ENCODE data around the gene NCAPH2. TPM values are rescaled to one million over a fixed set of nuclear protein-coding genes. Genes with fewer than 3 reads are reported as not detected.

The NCAPH2 gene
- total and polyA plus RNA-seq, 2 of the 8 experiments (the other 6 are each of a cell fraction or from before 2014, with no cell fraction given) = 62.2 to 81.6 TPM

DNA sequence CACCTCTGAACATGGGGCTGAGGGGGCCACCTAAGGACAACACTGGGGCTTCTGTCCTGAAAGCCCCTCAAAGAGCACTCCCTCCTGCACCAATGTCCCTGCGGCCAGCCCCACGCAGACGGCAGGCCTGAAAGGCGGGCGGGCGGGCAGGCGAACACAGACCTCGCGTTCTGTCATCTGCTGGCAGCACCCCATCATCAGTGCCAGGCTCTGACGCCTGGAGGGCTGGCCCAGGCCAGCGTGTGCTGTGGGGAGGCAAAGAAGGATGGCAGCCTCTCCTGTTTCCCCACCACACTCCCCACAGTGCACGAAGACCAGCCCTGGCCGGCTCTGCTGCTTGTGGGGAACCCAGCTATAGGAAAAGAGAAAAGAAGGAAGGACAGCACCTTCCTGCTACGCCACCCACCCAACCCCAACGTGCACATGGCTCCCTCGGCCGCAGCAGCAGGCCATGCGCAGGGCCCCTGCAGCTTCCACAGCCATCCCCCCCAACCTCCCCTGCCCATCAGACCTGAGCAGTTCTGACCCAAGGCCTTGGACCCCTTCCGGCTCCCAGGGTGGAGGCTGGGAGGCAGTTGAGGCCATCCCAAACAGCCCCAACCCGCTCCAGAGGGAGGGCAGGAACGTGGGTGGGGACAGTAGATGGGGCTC, 36.7 kb upstream of the NCAPH2 start:
- Histone ChIP-seq H3K27me3 (replicated peaks in 1 of 4; ENCODE audit: control insufficient read depth in 3 of 4, extremely low read depth in 1 of 4, insufficient read depth in 3 of 4, low read length in 3 of 4) (no peaks in the 10 kb centered on the region; a peak in 1 of 7 replicates), H3K56ac (replicated peaks; ENCODE audit: insufficient read length, low read depth, low read length) (no peak overlapping the region), H3K18ac (ENCODE audit: extremely low read depth, low read length) (no peak overlapping the region), H4K91ac (replicated peaks; ENCODE audit: insufficient read length, low read length) (no peak overlapping the region), H2AFZ (ENCODE audit: low read length) (no peak overlapping the region), H3K23me2 (ENCODE audit: low read depth, low read length) (peaks cover 8% of the 10 kb centered on the region; the same call in 1 of the 2 replicates), H3K4me1 (replicated peaks in 1 of 4; ENCODE audit: control insufficient read depth in 3 of 4, insufficient read depth in 4 of 4, low read length in 3 of 4) (peaks cover 0 to 29% (median 18%) of the 10 kb centered on the region in 4 experiments; a peak in 6 of 7 replicates), H2BK15ac (ENCODE audit: low read length) (no peak overlapping the region), H3K4ac (replicated peaks; ENCODE audit: insufficient read length, low read depth, low read length) (no peak overlapping the region), H4K8ac (ENCODE audit: extremely low read depth, insufficient read depth, low read length) (no peak overlapping the region), H3K79me1 (ENCODE audit: low read depth, low read length) (peaks cover 34% of the 10 kb centered on the region), H4K5ac (ENCODE audit: insufficient read length, low read depth, low read length) (no peak overlapping the region), H3K9ac (replicated peaks in 1 of 4; ENCODE audit: extremely low read depth in 1 of 4, low read depth in 3 of 4, low read length in 3 of 4) (no peak overlapping the region), H3K4me2 (ENCODE audit: insufficient read depth in 1 of 2, low read depth in 2 of 2, low read length in 2 of 2) (no peak overlapping the region), H3K9me3 (ENCODE audit: insufficient read depth in 2 of 2, low read depth in 1 of 2, low read length in 1 of 2) (no peaks in the 10 kb centered on the region), H2AK5ac (ENCODE audit: low read depth, low read length) (no peak overlapping the region), H3K27ac (ENCODE audit: low read depth, low read length) (no peak overlapping the region), H2BK20ac (ENCODE audit: low read length) (no peak overlapping the region), H2BK5ac (ENCODE audit: low read depth, low read length) (no peak overlapping the region), H3K36me3 (ENCODE audit: control insufficient read depth in 2 of 4, insufficient read depth in 4 of 4, low read length in 3 of 4) (peaks cover 7 to 15% (median 12%) of the 10 kb centered on the region in 4 experiments; a peak in 6 of 8 replicates), H4K20me1 (replicated peaks in 1 of 2; ENCODE audit: control insufficient read depth in 1 of 2, insufficient read depth in 2 of 2, low read length in 2 of 2) (peaks cover 41 to 57% of the 10 kb centered on the region in 2 experiments), H3K4me3 (ENCODE audit: extremely low read depth in 1 of 4, insufficient read depth in 2 of 4, low read depth in 3 of 4, low read length in 4 of 4) (no peak overlapping the region), H2BK12ac (ENCODE audit: low read depth, low read length) (no peak overlapping the region), H3K79me2 (ENCODE audit: control insufficient read depth in 1 of 2, insufficient read depth in 2 of 2, low read length in 2 of 2) (peaks cover 0 to 59% of the 10 kb centered on the region in 2 experiments; a peak in 3 of 4 replicates), H2BK120ac (replicated peaks; ENCODE audit: low read depth, low read length) (no peak overlapping the region), H3K23ac (ENCODE audit: insufficient read length) (no peak overlapping the region), H3K14ac (ENCODE audit: insufficient read length) (no peak overlapping the region)
- POLR2A ChIA-PET (ENCODE audit: partially characterized antibody) = interaction anchor here (1.2 to 2.8 kb wide), 6 partner anchors 11 to 31 kb away, joined by 3 to 7 read pairs (median 4); partner anchors contain the start of gene MIOX
- TF ChIP-seq TBP (IDR thresholded peaks at IDR 0.05; ENCODE audit: low read depth, low read length) (no peak), CBX5 (IDR thresholded peaks at IDR 0.05; ENCODE audit: low read depth, low read length) (no peak), CEBPB (IDR thresholded peaks at IDR 0.05; ENCODE audit: low read depth, low read length) (no peak), RAD21 (IDR thresholded peaks at IDR 0.05 in 1 of 2, conservative IDR thresholded peaks at IDR 0.05 in 1 of 2; ENCODE audit: low read depth in 2 of 2, low read length in 2 of 2) (no peak), SP1 (IDR thresholded peaks at IDR 0.05; ENCODE audit: low read depth, low read length) (no peak), BCL11A (IDR thresholded peaks at IDR 0.05; ENCODE audit: low read depth in 2 of 2, low read length in 2 of 2) (no peak), RBBP5 (IDR thresholded peaks at IDR 0.05; ENCODE audit: borderline replicate concordance, low read depth, low read length) (no peak), POU5F1 (IDR thresholded peaks at IDR 0.05; ENCODE audit: low read depth, low read length) (no peak), BACH1 (IDR thresholded peaks at IDR 0.05; ENCODE audit: low read length) (no peak)
- FAIRE-seq (no peak), DNase-seq (ENCODE audit: low read depth in 1 of 2, low spot score in 2 of 2) (no peak)
- WGBS, 2 experiments (ENCODE audit: extremely low coverage in 1 of 2, insufficient coverage in 1 of 2, insufficient read length in 1 of 2, insufficient replicate concordance in 2 of 2, low coverage in 1 of 2, low lambda C conversion rate in 2 of 2, missing lambda C conversion rate in 1 of 2) = 86% methylated on average over 16 of the region's 21 CpGs; no CpG with 5 or more reads in 1 of the 2 experiments
- CTCF ChIA-PET (ENCODE audit: partially characterized antibody) = interaction anchor here (0.6 to 9.1 kb wide), 9 partner anchors 14 to 221 kb away, joined by 3 to 60 read pairs (median 4); partner anchors contain the start of gene HDAC10

Data from H1 (cell line).